COLO829 (cell line): ENCODE measurements around the gene PEPD.

Experiments
- DNase-seq: peaks from one replicate; pipeline ENCODE4 v3.0.0; 2012; ENCODE audit warnings: low spot score

PEPD gene

GRCh38 chr19:33358408-33358807, 163.2 kb downstream of the PEPD start:
- no peak for DNase-seq

- DNase-seq, result no peak
Measured at GRCh38 chr19:33357556-33357955, 164.0 kb downstream of the PEPD start.

DNA sequence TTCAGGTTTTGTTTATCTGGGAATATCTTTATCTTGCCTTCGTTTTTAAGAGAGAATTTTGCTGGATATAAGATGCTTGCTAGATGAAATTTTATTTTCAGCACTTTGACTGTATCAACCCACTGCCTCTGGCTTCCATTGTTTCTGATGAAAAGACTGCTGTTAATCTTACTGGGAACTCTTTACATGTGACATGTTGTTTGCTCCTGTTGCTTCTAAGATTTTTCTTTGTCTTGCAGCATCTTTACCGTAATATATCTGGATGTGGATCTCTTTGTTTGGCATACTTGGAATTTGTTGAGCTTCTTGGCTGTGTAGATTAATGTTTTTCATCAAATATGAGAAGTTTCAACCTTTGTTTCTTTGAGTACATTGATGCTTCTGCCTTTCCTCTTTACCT, 166.1 kb downstream of the PEPD start:
- DNase-seq, result no peak

DNA sequence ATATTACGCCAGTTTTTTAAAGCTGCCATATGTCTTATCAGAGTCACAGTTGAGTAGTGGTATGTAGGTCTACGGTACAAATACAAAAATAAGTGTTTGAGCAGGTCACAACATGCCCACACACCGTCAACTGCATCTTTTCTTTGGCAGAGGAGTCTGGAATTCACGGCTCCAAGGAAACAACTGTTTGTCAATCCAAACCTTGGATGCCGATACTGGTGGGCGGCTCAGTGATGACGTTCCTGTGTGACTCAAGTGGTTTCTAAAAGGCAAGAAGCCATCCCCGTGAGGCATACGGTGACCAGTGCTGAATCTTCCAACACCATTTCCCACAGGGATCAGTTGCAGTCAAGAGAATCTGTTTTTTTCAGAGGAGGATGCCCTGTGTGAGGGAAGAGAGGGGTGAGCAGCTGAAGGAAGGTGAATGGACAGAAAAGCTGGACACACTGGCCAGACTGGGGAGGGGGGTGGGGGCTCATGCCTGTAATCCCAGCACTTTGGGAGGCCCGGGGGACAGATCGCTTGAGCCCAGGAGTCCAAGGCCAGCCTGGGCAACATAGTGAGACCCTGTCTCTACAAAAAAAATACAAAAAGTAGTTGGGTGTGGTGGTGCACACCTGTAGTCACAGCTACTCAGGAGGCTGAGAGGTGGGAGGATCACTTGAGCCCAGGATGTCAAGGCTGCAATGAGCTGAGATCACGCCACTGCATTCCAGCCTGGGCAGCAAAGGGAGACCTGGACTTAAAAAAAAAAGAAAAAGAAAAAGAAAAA, 170.9 kb downstream of the PEPD start:
- DNase-seq, result peak; percentile 68

GRCh38 chr19:33349319-33350289, 172.0 kb downstream of the PEPD start:
- DNase-seq, result no peak

DNA sequence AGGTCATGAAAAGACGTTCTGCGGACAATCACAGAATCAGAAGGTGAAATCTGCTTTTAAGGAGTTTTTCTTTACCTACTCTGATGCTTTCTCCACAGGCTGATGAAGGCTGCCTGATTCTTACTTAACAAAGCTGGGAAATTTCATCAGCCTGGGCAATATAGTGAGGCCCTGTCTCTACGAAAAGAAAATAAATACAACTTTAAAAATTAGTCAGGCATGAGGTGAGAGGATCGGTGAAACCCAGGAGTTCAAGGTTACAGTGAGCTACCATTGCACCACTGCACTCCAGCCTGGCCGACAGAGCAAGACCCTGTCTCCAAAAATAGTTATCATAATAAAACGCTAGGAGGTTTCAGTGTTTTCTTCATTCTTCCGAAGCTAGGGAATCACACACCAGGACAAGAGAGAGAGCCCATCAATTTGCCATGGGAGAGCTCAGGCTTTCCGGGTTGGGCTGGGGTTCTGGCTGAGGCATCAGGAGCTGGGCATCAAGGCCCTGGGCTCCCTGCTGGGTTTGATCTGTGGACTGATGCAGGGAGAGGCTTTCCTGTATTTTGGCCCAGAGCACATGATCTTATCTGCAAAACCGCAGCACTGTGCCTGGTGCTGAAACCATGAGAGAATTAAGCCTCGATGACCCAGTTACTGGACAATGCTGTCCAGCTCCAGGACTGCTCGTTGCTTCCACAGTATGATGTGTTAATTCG, 173.1 kb downstream of the PEPD start:
- DNase-seq, result no peak

DNA sequence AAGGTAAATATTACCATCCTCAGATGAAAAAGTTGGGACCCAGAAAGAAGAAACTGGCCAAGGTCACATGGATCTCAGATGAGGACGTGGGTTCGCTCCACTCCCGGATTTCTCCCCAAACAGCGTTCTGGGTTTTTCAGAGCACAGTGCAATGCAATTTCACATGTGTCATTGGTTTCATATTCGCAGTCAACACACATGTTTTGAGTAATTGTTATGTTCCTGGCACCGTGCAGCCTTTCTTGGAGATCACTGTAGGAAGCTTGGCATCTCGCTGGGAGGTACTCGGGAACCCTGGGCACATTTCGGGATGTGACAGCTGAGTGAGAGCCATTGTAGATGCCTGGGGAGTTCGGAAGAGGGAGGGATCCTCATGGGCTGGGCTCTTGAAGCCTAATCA, 174.3 kb downstream of the PEPD start:
- DNase-seq, result no peak

DNA sequence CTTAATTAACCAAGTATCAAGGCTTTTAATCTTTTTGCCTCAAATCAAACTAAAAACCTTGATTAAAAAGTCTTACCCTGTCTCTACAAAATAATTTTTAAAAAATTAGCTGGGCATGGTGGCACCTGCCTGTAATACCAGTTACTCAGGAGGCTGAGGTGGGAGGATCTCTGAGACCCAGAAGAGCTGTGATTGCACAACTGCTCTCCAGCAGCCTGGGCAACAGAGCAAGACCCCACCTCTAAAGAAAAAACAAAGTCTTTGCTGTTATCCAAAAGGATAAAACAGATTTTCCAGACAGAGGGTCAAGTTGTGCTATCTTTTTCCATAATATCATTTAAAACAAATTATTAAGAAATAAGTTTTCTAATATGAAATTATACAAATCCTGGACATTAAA, 174.9 kb downstream of the PEPD start:
- no peak for DNase-seq

DNA sequence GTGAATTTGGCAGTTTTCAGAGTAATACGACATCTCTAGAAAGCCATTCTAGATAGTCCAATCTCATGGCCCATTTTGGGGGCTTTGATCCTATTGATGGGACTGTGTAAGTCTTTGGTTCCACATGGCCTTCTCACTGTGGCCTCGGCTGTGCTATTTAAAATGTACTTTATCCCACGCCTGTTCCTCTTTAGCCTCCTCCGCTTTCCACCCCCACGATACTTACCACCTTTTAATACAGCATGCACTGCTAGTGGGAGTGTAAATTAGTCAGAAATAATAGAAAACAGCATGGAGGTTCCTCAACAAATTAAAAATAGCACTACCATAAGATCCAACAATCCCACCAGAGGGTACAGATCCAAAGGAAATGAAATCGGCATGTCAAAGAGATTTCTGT, 176.4 kb downstream of the PEPD start:
- DNase-seq, result no peak

DNA sequence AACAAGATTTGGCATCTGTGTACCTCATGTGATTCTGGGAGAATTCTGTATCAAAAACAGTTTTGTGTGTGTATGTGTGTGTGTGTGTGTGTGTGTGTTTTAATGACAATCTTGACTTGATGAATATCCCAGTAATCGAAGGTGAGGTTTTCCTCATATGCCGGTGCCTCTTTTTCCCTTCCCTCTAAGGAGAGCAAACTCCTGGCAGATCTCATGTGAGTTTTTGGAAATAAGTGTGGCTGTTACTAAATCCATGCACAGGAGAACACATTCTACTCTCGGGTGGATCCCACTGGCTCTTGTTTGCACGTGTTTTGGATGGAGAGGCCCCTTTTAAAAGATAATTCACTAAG, 177.0 kb downstream of the PEPD start:
- no peak for DNase-seq

GRCh38 chr19:33343859-33344572, 177.6 kb downstream of the PEPD start:
- no peak for DNase-seq

DNA sequence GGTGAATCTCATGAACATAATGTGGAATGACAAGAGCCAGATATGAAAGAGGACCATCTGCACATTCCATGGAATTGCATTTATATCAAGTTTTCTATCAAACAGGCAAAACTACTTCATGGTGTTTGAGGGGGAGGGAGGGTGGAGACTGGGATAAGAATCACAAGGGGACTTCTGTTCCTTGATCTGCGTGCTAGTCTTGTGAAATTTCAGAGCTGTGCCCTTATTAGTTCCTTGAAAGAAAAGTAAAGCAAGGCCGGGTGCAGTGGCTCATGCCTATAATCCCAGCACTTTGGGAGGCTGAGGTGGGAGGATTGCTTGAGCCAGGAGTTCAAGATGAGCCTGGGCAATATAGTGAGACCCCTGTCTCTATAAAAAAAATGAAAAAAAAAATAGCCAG, 178.3 kb downstream of the PEPD start:
- no peak for DNase-seq

GRCh38 chr19:33340991-33341390, 180.6 kb downstream of the PEPD start:
- DNase-seq, result no peak

DNA sequence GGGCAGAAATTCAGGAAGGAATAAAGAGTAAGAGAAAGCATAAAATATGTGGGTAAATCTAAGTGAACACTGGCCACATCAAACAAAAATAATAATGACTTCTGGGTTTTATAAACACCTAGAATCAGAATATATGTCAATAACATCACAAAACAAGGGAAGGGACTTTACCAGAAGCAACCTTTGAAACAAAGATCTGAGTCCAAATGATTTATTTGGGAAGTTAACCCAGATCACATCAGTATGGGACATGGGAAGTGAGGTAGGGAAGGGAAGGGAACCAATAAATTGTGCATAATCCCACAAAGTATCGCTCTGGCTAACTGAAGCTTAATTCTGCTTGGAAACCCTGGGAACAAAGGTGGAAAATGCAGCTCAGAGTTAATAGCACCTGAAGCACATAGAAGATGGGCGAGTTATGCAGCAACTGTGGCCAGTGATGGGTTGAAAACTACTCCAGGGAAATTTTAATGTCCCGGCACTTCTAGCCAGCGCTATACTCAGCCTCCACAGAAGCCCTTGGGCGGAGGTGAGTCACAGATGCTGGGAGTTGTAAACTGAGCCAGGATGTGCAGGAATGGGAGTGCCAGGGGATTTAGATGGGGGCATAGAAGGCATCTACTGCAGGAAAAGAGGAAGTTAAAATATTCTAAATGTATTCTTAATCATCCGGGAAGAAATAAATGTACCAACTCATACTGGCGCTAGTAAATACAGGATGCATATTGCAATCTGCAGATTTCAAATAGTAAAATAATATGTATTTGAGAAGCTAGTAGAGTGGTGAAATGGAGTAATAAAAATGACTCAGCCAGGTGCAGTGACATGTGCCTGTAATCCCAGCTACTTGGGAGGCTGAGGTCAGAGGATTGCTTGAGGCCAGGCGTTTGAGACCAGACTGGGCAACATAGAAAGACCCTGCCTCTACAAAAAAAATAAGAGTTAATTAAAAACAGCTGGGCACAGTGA, 182.3 kb downstream of the PEPD start:
- no peak for DNase-seq
